Measurements from ENCODE around the gene FOXN3. TPM values are rescaled to one million over a fixed set of nuclear protein-coding genes. Genes with fewer than 3 reads are reported as not detected.

Gene FOXN3
- total and polyA plus RNA-seq, 2 donors (not counting 3 experiments of a cell fraction or from before 2014, with no cell fraction given), result 16.9 to 41.8 TPM

DNA sequence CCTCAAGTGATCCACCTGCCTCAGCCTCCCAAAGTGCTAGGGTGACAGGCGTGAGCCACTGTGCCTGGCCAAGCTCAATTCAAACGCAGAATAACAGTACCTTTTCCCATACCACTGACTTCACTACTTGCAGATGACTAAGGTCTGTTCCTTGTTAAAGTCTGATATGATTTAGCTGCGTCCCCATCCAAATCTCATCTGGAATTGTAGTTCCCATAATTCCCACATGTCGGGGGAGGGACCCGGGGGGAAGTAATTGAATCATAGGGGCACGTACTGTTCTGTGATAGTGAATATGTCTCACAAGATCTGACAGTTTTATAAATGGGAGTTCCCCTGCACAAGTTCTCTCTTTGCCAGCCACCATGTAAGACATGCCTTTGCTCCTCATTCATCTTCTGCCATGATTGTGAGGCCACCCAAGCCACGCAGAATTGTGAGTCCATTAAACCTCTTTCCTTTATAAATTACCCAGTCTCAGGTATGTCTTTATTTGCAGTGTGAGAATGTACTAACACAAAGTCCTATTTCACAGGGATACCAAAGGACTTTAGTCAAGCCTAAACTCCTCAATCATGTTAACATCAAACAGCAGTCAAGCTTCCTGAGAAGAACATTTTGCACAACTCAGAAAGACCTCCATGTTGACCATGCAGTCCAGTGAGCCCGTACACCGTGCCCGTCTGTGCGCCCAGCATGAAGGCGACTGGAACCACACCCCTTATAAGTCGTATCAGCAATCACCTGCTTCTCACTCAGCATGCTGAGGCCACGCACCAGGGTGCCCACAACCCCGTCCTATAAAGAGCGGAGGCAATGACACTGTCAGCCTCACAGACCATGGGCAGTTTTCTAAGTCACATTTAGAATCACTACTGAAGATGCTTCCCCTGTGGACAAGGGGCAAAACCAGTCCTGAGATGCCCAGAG is 36.9 kb downstream of the FOXN3 start:
- H3K9me3 ChIP-seq (replicated peaks; ENCODE audit: control insufficient read depth, insufficient read depth, low read length), result no peaks in the 10 kb centered on the region
- H3K4me2 ChIP-seq (ENCODE audit: insufficient read depth, low read length), result no peak overlapping the region
- H2AFZ ChIP-seq (ENCODE audit: low read depth, low read length), result no peak overlapping the region
- no peak overlapping the region for H3K27ac ChIP-seq (ENCODE audit: insufficient read depth, low read depth, low read length)
- FAIRE-seq, result no peak
- dilution Hi-C loops (cut with MboI; ENCODE audit: extremely low pct_ligation_motif_present, low sequenced_read_pairs) (no loop called here), intact Hi-C loops (cut with micrococcal nuclease) (no loop called here)
- BruUV-seq (replicated peaks), result no TSS peak
- no peaks in the 10 kb centered on the region for H3K79me2 ChIP-seq (ENCODE audit: control insufficient read depth, insufficient read depth, low read length)
- H4K20me1 ChIP-seq (replicated peaks; ENCODE audit: control insufficient read depth, extremely low read depth, insufficient read depth, low read length), result no peaks in the 10 kb centered on the region
- POLR2A ChIA-PET, result no interaction called here
- H3K36me3 ChIP-seq (ENCODE audit: control insufficient read depth in 2 of 2, extremely low read depth in 1 of 2, insufficient read depth in 2 of 2, low read length in 2 of 2), result no peaks in the 10 kb centered on the region
- no peak for DNase-seq (ENCODE audit: low read depth, low spot score)
- CTCF ChIA-PET, result no interaction called here
- no peak overlapping the region for H3K4me3 ChIP-seq (replicated peaks in 1 of 3; ENCODE audit: insufficient read depth in 1 of 3, low read depth in 1 of 3, low read length in 3 of 3)
- H3K27me3 ChIP-seq (ENCODE audit: control insufficient read depth in 2 of 2, insufficient read depth in 2 of 2, low read length in 2 of 2), result no peaks in the 10 kb centered on the region
- no peak overlapping the region for H3K9ac ChIP-seq (replicated peaks; ENCODE audit: extremely low read depth, insufficient read depth, low read length)
- no peaks in the 10 kb centered on the region for H3K4me1 ChIP-seq (ENCODE audit: control insufficient read depth, extremely low read depth, insufficient read depth, low read length)
- TF ChIP-seq POLR2A (IDR thresholded peaks at IDR 0.05; ENCODE audit: low read depth, low read length) (no peak), EZH2 (IDR thresholded peaks at IDR 0.05; ENCODE audit: borderline replicate concordance, low read depth, low read length, severe bottlenecking) (no peak), JUN (IDR thresholded peaks at IDR 0.05; ENCODE audit: borderline replicate concordance, insufficient read depth, insufficient read length, low read depth) (no peak), FOS (IDR thresholded peaks at IDR 0.05; ENCODE audit: borderline replicate concordance, insufficient read depth, low read length) (no peak), POLR2AphosphoS5 (IDR thresholded peaks at IDR 0.05; ENCODE audit: insufficient read depth, low read depth, low read length) (no peak), MYC (IDR thresholded peaks at IDR 0.05; ENCODE audit: low read depth, low read length) (no peak), GATA2 (IDR thresholded peaks at IDR 0.05; ENCODE audit: insufficient read depth, insufficient read length, low read depth, low read length) (no peak)
- TF ChIP-seq, protein P1, sequence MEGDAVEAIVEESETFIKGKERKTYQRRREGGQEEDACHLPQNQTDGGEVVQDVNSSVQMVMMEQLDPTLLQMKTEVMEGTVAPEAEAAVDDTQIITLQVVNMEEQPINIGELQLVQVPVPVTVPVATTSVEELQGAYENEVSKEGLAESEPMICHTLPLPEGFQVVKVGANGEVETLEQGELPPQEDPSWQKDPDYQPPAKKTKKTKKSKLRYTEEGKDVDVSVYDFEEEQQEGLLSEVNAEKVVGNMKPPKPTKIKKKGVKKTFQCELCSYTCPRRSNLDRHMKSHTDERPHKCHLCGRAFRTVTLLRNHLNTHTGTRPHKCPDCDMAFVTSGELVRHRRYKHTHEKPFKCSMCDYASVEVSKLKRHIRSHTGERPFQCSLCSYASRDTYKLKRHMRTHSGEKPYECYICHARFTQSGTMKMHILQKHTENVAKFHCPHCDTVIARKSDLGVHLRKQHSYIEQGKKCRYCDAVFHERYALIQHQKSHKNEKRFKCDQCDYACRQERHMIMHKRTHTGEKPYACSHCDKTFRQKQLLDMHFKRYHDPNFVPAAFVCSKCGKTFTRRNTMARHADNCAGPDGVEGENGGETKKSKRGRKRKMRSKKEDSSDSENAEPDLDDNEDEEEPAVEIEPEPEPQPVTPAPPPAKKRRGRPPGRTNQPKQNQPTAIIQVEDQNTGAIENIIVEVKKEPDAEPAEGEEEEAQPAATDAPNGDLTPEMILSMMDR (IDR thresholded peaks at IDR 0.05; ENCODE audit: extremely low read depth in 1 of 2, insufficient read depth in 1 of 2, low read depth in 1 of 2, low read length in 2 of 2), result no peak
- TF ChIP-seq, protein P2, sequence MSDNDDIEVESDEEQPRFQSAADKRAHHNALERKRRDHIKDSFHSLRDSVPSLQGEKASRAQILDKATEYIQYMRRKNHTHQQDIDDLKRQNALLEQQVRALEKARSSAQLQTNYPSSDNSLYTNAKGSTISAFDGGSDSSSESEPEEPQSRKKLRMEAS (IDR thresholded peaks at IDR 0.05; ENCODE audit: insufficient read depth, insufficient read length), result no peak
- no peaks in the 10 kb centered on the region for H3K9me1 ChIP-seq (replicated peaks; ENCODE audit: control insufficient read depth, extremely low read depth, insufficient read depth, low read length)
